ENCODE data around the gene SLC12A6.
"Not testable (repeated sequence)": the region's sequence is repeated elsewhere in the genome, so short reads cannot be mapped to it uniquely, and the experiment has no call there.

SLC12A6 gene

DNA sequence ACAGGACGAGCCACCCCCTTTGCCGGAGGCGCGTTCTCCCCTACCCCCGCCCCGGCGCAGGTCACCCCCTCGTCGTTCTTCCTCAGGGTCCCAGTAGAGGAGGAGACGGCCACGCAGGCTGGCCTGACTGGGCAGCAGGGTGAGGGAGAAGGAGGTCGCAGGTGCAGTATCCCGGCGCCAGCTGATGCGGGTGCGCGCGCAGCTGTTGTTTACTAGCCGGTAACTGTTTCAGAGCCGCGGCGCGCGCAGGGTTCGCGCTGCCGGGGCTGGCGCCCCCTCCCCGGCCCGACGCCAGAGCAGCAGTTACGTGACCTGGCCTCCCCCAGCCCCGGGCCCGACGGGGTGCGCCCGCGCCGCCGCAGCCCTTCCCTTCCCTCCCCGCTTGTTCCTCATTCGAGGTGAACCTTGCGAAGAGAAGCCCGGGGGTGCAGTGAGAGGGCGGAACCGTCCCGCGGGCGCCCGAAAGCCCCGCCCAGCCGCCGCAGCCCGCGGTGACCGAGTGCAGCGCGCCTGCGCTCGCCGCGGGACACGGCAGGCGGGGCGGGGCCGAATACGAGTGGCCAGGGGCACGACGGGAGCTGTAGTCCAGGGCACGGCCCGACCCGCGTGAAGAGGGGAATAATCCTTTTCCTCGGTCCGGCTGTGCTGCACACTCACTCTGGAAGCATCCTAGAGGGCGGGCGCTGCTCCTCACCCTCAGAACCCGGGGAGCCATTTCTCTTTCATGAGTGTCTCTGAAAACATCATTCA lies at the start of gene SLC12A6:
Gene SLC12A6, minus strand, starts transcription at position 225 of the 750 bp plus-strand sequence. CDS start 1,101 bp downstream, outside the sequence.
- H3K36me3 ChIP-seq (ENCODE audit: control insufficient read depth, insufficient read depth, low read length), result peaks cover 4% of the 10 kb centered on the region
- peak within 1 kb of the TSS; percentile 37 for H3K9ac ChIP-seq (ENCODE audit: low read depth, low read length)
- peaks cover 2% of the 10 kb centered on the region for H3K4me1 ChIP-seq (ENCODE audit: control insufficient read depth, insufficient read depth, low read length)
- H3K9me3 ChIP-seq (ENCODE audit: control insufficient read depth, insufficient read depth, low read length), result no peaks in the 10 kb centered on the region
- H3K27me3 ChIP-seq (ENCODE audit: control insufficient read depth, insufficient read depth, low read length), result no peaks in the 10 kb centered on the region
- H3K4me3 ChIP-seq (ENCODE audit: low read depth, low read length), result peak within 1 kb of the TSS; percentile 79

- not testable (repeated sequence) for H3K9me3 ChIP-seq (ENCODE audit: control insufficient read depth, insufficient read depth, low read length); H3K9ac ChIP-seq (ENCODE audit: low read depth, low read length); H3K36me3 ChIP-seq (ENCODE audit: control insufficient read depth, insufficient read depth, low read length); H3K27me3 ChIP-seq (ENCODE audit: control insufficient read depth, insufficient read depth, low read length); H3K4me3 ChIP-seq (ENCODE audit: low read depth, low read length); H3K4me1 ChIP-seq (ENCODE audit: control insufficient read depth, insufficient read depth, low read length)
Measured at GRCh38 chr15:34381829-34382521, 44.4 kb upstream of the SLC12A6 start.

GRCh38 chr15:34380491-34380890 lies 42.9 kb upstream of the SLC12A6 start:
- not testable (repeated sequence) for H3K9ac ChIP-seq (ENCODE audit: low read depth, low read length); H3K36me3 ChIP-seq (ENCODE audit: control insufficient read depth, insufficient read depth, low read length); H3K4me3 ChIP-seq (ENCODE audit: low read depth, low read length); H3K4me1 ChIP-seq (ENCODE audit: control insufficient read depth, insufficient read depth, low read length); H3K9me3 ChIP-seq (ENCODE audit: control insufficient read depth, insufficient read depth, low read length); H3K27me3 ChIP-seq (ENCODE audit: control insufficient read depth, insufficient read depth, low read length)

DNA sequence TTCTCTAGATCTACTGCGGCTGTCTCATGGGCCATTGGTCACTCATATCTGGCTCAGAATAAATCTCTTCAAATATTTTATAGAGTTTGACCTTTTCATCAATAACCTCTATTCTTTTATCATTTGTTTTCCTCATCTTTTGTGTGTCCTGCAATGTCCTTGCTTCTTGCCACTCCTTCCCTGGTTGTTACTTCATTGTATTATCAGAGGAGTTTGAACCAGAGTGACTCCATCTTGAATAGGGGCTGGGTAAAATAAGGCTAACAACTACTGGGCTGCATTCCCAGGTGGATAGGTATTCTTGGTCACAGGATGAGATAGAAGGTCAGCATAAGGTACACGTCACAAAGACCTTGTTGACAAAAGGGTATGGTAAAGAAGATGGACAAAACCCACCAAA lies 39.3 kb upstream of the SLC12A6 start:
- no peaks in the 10 kb centered on the region for H3K4me1 ChIP-seq (ENCODE audit: control insufficient read depth, insufficient read depth, low read length)
- no peaks in the 10 kb centered on the region for H3K9me3 ChIP-seq (ENCODE audit: control insufficient read depth, insufficient read depth, low read length)
- no peak overlapping the region for H3K4me3 ChIP-seq (ENCODE audit: low read depth, low read length)
- H3K27me3 ChIP-seq (ENCODE audit: control insufficient read depth, insufficient read depth, low read length), result peaks cover 2% of the 10 kb centered on the region
- no peaks in the 10 kb centered on the region for H3K36me3 ChIP-seq (ENCODE audit: control insufficient read depth, insufficient read depth, low read length)
- no peak overlapping the region for H3K9ac ChIP-seq (ENCODE audit: low read depth, low read length)

DNA sequence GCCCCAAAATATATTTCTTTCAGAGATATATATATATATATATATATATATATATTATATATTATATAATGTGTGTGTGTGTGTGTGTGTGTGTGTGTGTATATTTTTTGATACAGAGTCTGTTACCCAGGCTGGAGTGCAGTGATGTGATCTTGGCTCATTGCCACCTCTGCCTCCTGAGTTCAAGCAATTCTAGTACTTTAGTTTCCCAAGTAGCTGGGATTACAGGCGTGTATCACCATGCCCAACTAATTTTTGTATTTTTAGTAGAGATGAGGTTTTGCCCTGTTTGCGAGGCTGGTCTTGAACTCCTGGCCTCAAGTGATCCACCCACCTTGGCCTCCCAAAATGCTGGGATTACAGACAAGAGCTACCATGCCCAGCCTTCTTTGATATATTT lies 38.0 kb upstream of the SLC12A6 start:
- not testable (repeated sequence) for H3K27me3 ChIP-seq (ENCODE audit: control insufficient read depth, insufficient read depth, low read length); H3K9ac ChIP-seq (ENCODE audit: low read depth, low read length); H3K4me3 ChIP-seq (ENCODE audit: low read depth, low read length); H3K9me3 ChIP-seq (ENCODE audit: control insufficient read depth, insufficient read depth, low read length); H3K4me1 ChIP-seq (ENCODE audit: control insufficient read depth, insufficient read depth, low read length); H3K36me3 ChIP-seq (ENCODE audit: control insufficient read depth, insufficient read depth, low read length)

DNA sequence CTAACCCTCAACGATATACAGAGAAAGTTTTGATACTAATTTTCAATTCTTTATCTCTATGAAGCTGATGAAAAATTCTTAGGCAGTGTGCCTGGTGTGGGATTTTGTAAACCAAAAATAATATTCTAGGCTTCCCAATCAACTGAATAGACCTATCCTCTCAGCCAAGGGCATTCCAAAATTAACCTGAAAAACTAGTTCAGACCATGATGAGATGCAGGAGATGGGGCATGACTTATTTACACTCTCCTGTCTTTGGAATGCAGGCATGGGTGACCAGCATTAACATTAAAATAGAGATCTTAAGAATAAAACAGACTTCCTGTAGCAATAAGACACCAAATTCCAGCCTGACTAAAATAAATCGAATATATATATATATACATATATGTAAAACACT lies 37.2 kb upstream of the SLC12A6 start:
- Histone ChIP-seq H3K9ac (ENCODE audit: low read depth, low read length) (no peak overlapping the region), H3K4me3 (ENCODE audit: low read depth, low read length) (no peak overlapping the region), H3K36me3 (ENCODE audit: control insufficient read depth, insufficient read depth, low read length) (no peaks in the 10 kb centered on the region), H3K4me1 (ENCODE audit: control insufficient read depth, insufficient read depth, low read length) (no peaks in the 10 kb centered on the region), H3K27me3 (ENCODE audit: control insufficient read depth, insufficient read depth, low read length) (peaks cover 2% of the 10 kb centered on the region), H3K9me3 (ENCODE audit: control insufficient read depth, insufficient read depth, low read length) (no peaks in the 10 kb centered on the region)

- Histone ChIP-seq H3K4me3 (ENCODE audit: low read depth, low read length) (no peak overlapping the region), H3K9ac (ENCODE audit: low read depth, low read length) (no peak overlapping the region), H3K27me3 (ENCODE audit: control insufficient read depth, insufficient read depth, low read length) (peaks cover 2% of the 10 kb centered on the region), H3K36me3 (ENCODE audit: control insufficient read depth, insufficient read depth, low read length) (no peaks in the 10 kb centered on the region), H3K9me3 (ENCODE audit: control insufficient read depth, insufficient read depth, low read length) (no peaks in the 10 kb centered on the region), H3K4me1 (ENCODE audit: control insufficient read depth, insufficient read depth, low read length) (no peaks in the 10 kb centered on the region)
Measured at GRCh38 chr15:34373951-34374350, 36.4 kb upstream of the SLC12A6 start.

GRCh38 chr15:34370643-34371042 lies 33.1 kb upstream of the SLC12A6 start:
- H3K4me3 ChIP-seq (ENCODE audit: low read depth, low read length), result no peak overlapping the region
- H3K9ac ChIP-seq (ENCODE audit: low read depth, low read length), result no peak overlapping the region
- no peaks in the 10 kb centered on the region for H3K9me3 ChIP-seq (ENCODE audit: control insufficient read depth, insufficient read depth, low read length)
- no peaks in the 10 kb centered on the region for H3K36me3 ChIP-seq (ENCODE audit: control insufficient read depth, insufficient read depth, low read length)
- peaks cover 6% of the 10 kb centered on the region for H3K4me1 ChIP-seq (ENCODE audit: control insufficient read depth, insufficient read depth, low read length)
- H3K27me3 ChIP-seq (ENCODE audit: control insufficient read depth, insufficient read depth, low read length), result no peaks in the 10 kb centered on the region

DNA sequence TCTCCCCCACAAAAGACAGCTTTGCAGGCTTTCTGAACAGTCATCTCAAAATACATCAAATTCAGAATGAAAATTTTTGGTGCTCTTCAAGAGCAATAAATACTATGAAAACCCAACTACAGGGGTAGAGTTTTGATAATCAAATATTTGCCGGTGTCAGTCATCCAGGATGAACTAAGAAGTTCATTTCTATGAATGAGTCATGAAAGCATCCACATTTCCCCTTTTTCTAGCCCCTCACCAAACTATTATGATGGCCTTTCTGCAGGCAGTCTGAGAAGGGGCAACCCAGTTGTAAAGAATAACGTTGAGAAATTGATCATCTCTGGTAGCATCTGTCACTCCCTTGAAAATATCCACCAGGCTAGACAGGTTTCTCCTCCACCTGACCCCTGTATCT lies 32.5 kb upstream of the SLC12A6 start:
- H3K4me1 ChIP-seq (ENCODE audit: control insufficient read depth, insufficient read depth, low read length), result peaks cover 9% of the 10 kb centered on the region
- H3K27me3 ChIP-seq (ENCODE audit: control insufficient read depth, insufficient read depth, low read length), result no peaks in the 10 kb centered on the region
- H3K9me3 ChIP-seq (ENCODE audit: control insufficient read depth, insufficient read depth, low read length), result no peaks in the 10 kb centered on the region
- H3K9ac ChIP-seq (ENCODE audit: low read depth, low read length), result no peak overlapping the region
- H3K36me3 ChIP-seq (ENCODE audit: control insufficient read depth, insufficient read depth, low read length), result no peaks in the 10 kb centered on the region
- H3K4me3 ChIP-seq (ENCODE audit: low read depth, low read length), result no peak overlapping the region

DNA sequence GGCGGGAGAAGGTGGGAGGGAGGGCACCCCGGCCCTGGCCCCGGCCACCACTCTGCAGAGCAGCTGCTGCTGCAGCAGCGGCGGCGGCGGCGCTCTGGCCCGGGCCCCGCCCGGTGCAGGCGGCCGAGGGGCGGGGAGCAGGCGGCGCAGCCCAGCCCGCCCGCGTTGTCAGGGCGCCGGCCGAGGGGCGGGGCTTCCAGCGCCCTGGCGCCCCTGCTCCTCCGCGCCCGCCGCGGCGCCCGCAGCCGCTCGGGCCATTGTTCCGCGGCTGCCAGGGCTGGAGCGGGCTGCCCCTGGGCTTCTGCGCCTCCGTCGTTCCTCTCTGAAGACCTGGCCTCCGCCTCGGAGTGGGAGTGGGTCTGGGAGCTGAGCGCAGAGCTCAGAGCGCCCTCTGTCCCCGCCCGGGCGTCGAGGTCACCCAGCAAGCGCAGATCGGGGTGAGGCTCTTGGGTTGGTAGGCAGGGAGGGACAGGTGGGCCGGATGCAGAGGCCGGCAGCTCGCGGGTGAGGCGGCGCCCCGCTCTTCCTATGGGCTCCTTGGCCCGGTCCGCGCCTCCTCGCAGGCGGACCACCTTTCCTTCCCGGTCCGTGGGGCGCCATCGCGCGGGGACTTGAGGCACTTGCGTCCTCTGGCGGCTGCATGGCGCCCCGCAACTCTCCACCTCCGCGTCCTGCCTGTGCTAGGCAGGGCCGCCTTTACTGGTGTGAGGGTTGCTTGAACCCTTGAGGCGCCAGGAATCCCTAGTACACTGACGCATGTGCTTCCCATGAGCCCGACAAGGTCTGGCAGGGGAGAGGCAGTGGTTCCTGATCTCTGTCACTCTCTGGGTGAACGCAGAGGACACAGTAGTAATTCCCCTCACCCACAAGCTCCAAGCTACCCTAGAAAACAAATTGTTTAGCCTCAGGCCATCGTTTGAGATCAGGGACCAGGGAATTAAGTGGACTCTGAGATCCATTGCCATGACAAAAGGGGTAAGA lies 29.8 kb upstream of the SLC12A6 start, which contains the start of gene LPCAT4:
Gene LPCAT4, minus strand, starts transcription at position 96 of the 981 bp plus-strand sequence. CDS start 96 bp downstream, outside the sequence.
- H3K9me3 ChIP-seq (ENCODE audit: control insufficient read depth, insufficient read depth, low read length), result no peaks in the 10 kb centered on the region

GRCh38 chr15:34366271-34367065 lies 28.9 kb upstream of the SLC12A6 start:
- H3K4me1 ChIP-seq (ENCODE audit: control insufficient read depth, insufficient read depth, low read length), result peaks cover 9% of the 10 kb centered on the region
- H3K9ac ChIP-seq (ENCODE audit: low read depth, low read length), result peak overlapping the region; percentile 37
- no peaks in the 10 kb centered on the region for H3K9me3 ChIP-seq (ENCODE audit: control insufficient read depth, insufficient read depth, low read length)
- H3K4me3 ChIP-seq (ENCODE audit: low read depth, low read length), result peak overlapping the region; percentile 84
- H3K27me3 ChIP-seq (ENCODE audit: control insufficient read depth, insufficient read depth, low read length), result no peaks in the 10 kb centered on the region
- peaks cover 6% of the 10 kb centered on the region for H3K36me3 ChIP-seq (ENCODE audit: control insufficient read depth, insufficient read depth, low read length)

More for the DNA sequence above, 29.8 kb upstream of the SLC12A6 start, which contains the start of gene LPCAT4:
- H3K4me3 ChIP-seq (ENCODE audit: low read depth, low read length), result peak within 1 kb of the TSS; percentile 84
- H3K4me1 ChIP-seq (ENCODE audit: control insufficient read depth, insufficient read depth, low read length), result peaks cover 9% of the 10 kb centered on the region
- H3K36me3 ChIP-seq (ENCODE audit: control insufficient read depth, insufficient read depth, low read length), result peaks cover 1% of the 10 kb centered on the region
- H3K27me3 ChIP-seq (ENCODE audit: control insufficient read depth, insufficient read depth, low read length), result no peaks in the 10 kb centered on the region
- peak within 1 kb of the TSS; percentile 93 for H3K9ac ChIP-seq (ENCODE audit: low read depth, low read length)
